Central memory CD8-positive, alpha-beta T cell (primary cell): ENCODE data around the gene PLXDC2.

Experiments used
- ATAC-seq: fragments of 150-1000 bp; cut with Tn5 transposase; replicated peaks from 2 replicates; pipeline ENCODE4 v1.10.0; 2022; ENCODE audit warnings: mild to moderate bottlenecking, moderate FRiP score, moderate number of reproducible peaks; ENCODE audit not compliant: poor library complexity, severe bottlenecking; ENCODE audit errors: extremely low read depth
- DNase-seq, 2 donors: peaks; one replicate each; pipeline ENCODE4 v3.0.0; 2021; ENCODE audit warnings: low spot score in 2 of 2
- H3K27ac Mint-ChIP-seq: one replicate; pipeline ENCODE4 v1.8.0; 2022; ENCODE audit warnings: low read depth, mild to moderate bottlenecking, moderate library complexity, mixed read lengths
- H3K27me3 Mint-ChIP-seq: one replicate; pipeline ENCODE4 v1.8.0; 2022; ENCODE audit warnings: mixed read lengths
- H3K36me3 Mint-ChIP-seq: one replicate; pipeline ENCODE4 v1.8.0; 2022; ENCODE audit warnings: mild to moderate bottlenecking, moderate library complexity, mixed read lengths; ENCODE audit not compliant: insufficient read depth
- H3K4me1 Mint-ChIP-seq: one replicate; pipeline ENCODE4 v1.8.0; 2022; ENCODE audit warnings: mixed read lengths
- H3K4me3 Mint-ChIP-seq: one replicate; pipeline ENCODE4 v1.8.0; 2022; ENCODE audit warnings: mild to moderate bottlenecking, moderate library complexity, mixed read lengths
- H3K9me3 Mint-ChIP-seq: one replicate; pipeline ENCODE4 v1.8.0; 2022; ENCODE audit warnings: mixed read lengths

The PLXDC2 gene

GRCh38 chr10:19845503-19846368, 29.5 kb downstream of the PLXDC2 start:
- Mint-ChIP-seq H3K9me3 (peaks cover 20% of the 10 kb centered on the region), H3K4me3 (no peak overlapping the region), H3K27me3 (no peaks in the 10 kb centered on the region), H3K4me1 (no peaks in the 10 kb centered on the region), H3K27ac (no peak overlapping the region), H3K36me3 (no peaks in the 10 kb centered on the region)
- no peak for ATAC-seq
- no peak for DNase-seq

- Mint-ChIP-seq H3K36me3 (no peaks in the 10 kb centered on the region), H3K9me3 (peaks cover 20% of the 10 kb centered on the region), H3K27ac (no peak overlapping the region), H3K4me1 (no peaks in the 10 kb centered on the region), H3K4me3 (no peak overlapping the region), H3K27me3 (no peaks in the 10 kb centered on the region)
- ATAC-seq (no peak), DNase-seq (no peak)
Measured at GRCh38 chr10:19847321-19847720, 31.1 kb downstream of the PLXDC2 start.

GRCh38 chr10:19848226-19848985, 32.2 kb downstream of the PLXDC2 start:
- H3K4me3 Mint-ChIP-seq = no peak overlapping the region
- no peaks in the 10 kb centered on the region for H3K36me3 Mint-ChIP-seq
- no peak for ATAC-seq
- no peaks in the 10 kb centered on the region for H3K27me3 Mint-ChIP-seq
- no peak for DNase-seq
- H3K4me1 Mint-ChIP-seq = no peaks in the 10 kb centered on the region
- no peak overlapping the region for H3K27ac Mint-ChIP-seq
- H3K9me3 Mint-ChIP-seq = peaks cover 18% of the 10 kb centered on the region

- Mint-ChIP-seq H3K27ac (no peak overlapping the region), H3K9me3 (peaks cover 17% of the 10 kb centered on the region), H3K4me3 (no peak overlapping the region), H3K4me1 (no peaks in the 10 kb centered on the region), H3K36me3 (no peaks in the 10 kb centered on the region), H3K27me3 (no peaks in the 10 kb centered on the region)
- ATAC-seq (no peak), DNase-seq (no peak)
Measured at GRCh38 chr10:19853831-19854230, 37.6 kb downstream of the PLXDC2 start.

GRCh38 chr10:19857876-19858275, 41.6 kb downstream of the PLXDC2 start:
- H3K27me3 Mint-ChIP-seq = no peaks in the 10 kb centered on the region
- ATAC-seq = no peak
- H3K4me1 Mint-ChIP-seq = no peaks in the 10 kb centered on the region
- DNase-seq = no peak
- H3K4me3 Mint-ChIP-seq = no peak overlapping the region
- H3K27ac Mint-ChIP-seq = no peak overlapping the region
- peaks cover 28% of the 10 kb centered on the region for H3K9me3 Mint-ChIP-seq
- H3K36me3 Mint-ChIP-seq = no peaks in the 10 kb centered on the region

GRCh38 chr10:19860107-19860506, 43.9 kb downstream of the PLXDC2 start:
- Mint-ChIP-seq H3K36me3 (no peaks in the 10 kb centered on the region), H3K27ac (no peak overlapping the region), H3K27me3 (no peaks in the 10 kb centered on the region), H3K4me1 (no peaks in the 10 kb centered on the region), H3K4me3 (no peak overlapping the region), H3K9me3 (peaks cover 35% of the 10 kb centered on the region)
- ATAC-seq (no peak), DNase-seq (no peak)

GRCh38 chr10:19862811-19863515, 46.7 kb downstream of the PLXDC2 start:
- Mint-ChIP-seq H3K9me3 (peaks cover 32% of the 10 kb centered on the region), H3K36me3 (no peaks in the 10 kb centered on the region), H3K27me3 (no peaks in the 10 kb centered on the region), H3K4me3 (no peak overlapping the region), H3K27ac (no peak overlapping the region), H3K4me1 (no peaks in the 10 kb centered on the region)
- DNase-seq (no peak), ATAC-seq (no peak)

GRCh38 chr10:19865676-19866075, 49.4 kb downstream of the PLXDC2 start:
- no peaks in the 10 kb centered on the region for H3K4me1 Mint-ChIP-seq
- DNase-seq = no peak
- no peak for ATAC-seq
- H3K27me3 Mint-ChIP-seq = no peaks in the 10 kb centered on the region
- H3K27ac Mint-ChIP-seq = no peak overlapping the region
- peaks cover 19% of the 10 kb centered on the region for H3K9me3 Mint-ChIP-seq
- H3K4me3 Mint-ChIP-seq = no peak overlapping the region
- no peaks in the 10 kb centered on the region for H3K36me3 Mint-ChIP-seq

GRCh38 chr10:19869370-19869769, 53.1 kb downstream of the PLXDC2 start:
- Mint-ChIP-seq H3K27ac (no peak overlapping the region), H3K36me3 (no peaks in the 10 kb centered on the region), H3K4me3 (no peak overlapping the region), H3K4me1 (no peaks in the 10 kb centered on the region), H3K27me3 (no peaks in the 10 kb centered on the region), H3K9me3 (peaks cover 15% of the 10 kb centered on the region)
- no peak for DNase-seq
- ATAC-seq = no peak

- no peaks in the 10 kb centered on the region for H3K4me1 Mint-ChIP-seq
- no peak overlapping the region for H3K27ac Mint-ChIP-seq
- H3K36me3 Mint-ChIP-seq = no peaks in the 10 kb centered on the region
- H3K9me3 Mint-ChIP-seq = peaks cover 12% of the 10 kb centered on the region
- no peak for DNase-seq
- no peaks in the 10 kb centered on the region for H3K27me3 Mint-ChIP-seq
- no peak overlapping the region for H3K4me3 Mint-ChIP-seq
- ATAC-seq = no peak
Measured at GRCh38 chr10:19872504-19873271, 56.5 kb downstream of the PLXDC2 start.

- Mint-ChIP-seq H3K36me3 (no peaks in the 10 kb centered on the region), H3K4me3 (no peak overlapping the region), H3K27ac (no peak overlapping the region), H3K9me3 (peaks cover 12% of the 10 kb centered on the region), H3K4me1 (no peaks in the 10 kb centered on the region), H3K27me3 (no peaks in the 10 kb centered on the region)
- no peak for DNase-seq
- ATAC-seq = no peak
Measured at GRCh38 chr10:19874190-19874589, 58.0 kb downstream of the PLXDC2 start.

- no peak for DNase-seq
- H3K27me3 Mint-ChIP-seq = no peaks in the 10 kb centered on the region
- H3K4me1 Mint-ChIP-seq = no peaks in the 10 kb centered on the region
- H3K27ac Mint-ChIP-seq = no peak overlapping the region
- ATAC-seq = no peak
- no peaks in the 10 kb centered on the region for H3K36me3 Mint-ChIP-seq
- no peak overlapping the region for H3K4me3 Mint-ChIP-seq
- H3K9me3 Mint-ChIP-seq = peaks cover 17% of the 10 kb centered on the region
Measured at GRCh38 chr10:19874791-19875190, 58.6 kb downstream of the PLXDC2 start.
